Adipose tissue (tissue), 3 donors: ENCODE measurements around the gene RPE65. TPM values are rescaled to one million over a fixed set of nuclear protein-coding genes. Genes with fewer than 3 reads are reported as not detected.
"Not testable (repeated sequence)": the region's sequence is repeated elsewhere in the genome, so short reads cannot be mapped to it uniquely, and the experiment has no call there.

ENCODE experiments used
- H3K27ac ChIP-seq: one replicate; pipeline ENCODE4 v1.5.1; 2013; ENCODE audit warnings: low read depth, low read length
- WGBS, 3 donors: extraction: QIAGEN DNeasy Blood & Tissue Kit; methylation state at CpG; one replicate each; pipeline ENCODE4 v1.1.7; 2013; 5-methylcytosine and 5-hydroxymethylcytosine counted together
- polyA plus RNA-seq, 3 donors: library from polyadenylated mRNA; stranded (reverse); fragments of 200-250 nt; gene quantifications; one replicate each; pipeline ENCODE4 v1.2.3, GENCODE V29; 2013
- donor health status: healthy with polysubstance abuse.
- donor health status: Bipolar disorder and iron deficiency.
- donor health status: healthy.

Gene RPE65
- polyA plus RNA-seq, 3 donors = not detected

DNA sequence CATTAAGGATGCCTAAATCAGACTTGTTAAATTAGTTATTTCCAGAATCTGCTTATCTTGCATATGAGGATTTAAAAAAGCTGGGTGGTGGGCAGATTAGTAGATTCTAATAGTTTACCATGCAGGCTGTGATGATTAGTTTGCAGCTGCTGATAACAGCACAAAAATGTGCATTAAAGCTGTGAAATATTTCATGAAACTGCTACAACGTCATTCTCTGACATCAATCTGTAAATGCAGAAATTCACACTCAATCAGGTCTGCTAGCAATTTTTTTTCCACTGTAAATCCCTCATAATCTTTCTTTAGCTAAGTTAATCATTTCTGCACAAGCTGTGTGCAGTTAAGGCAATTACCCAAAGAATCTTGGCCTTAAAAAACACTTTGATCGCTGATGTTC, 9.3 kb upstream of the RPE65 start:
- 57 to 90% (median 85%) methylated on average over 2 of the region's 2 CpGs for WGBS, 3 donors
- no peak overlapping the region for H3K27ac ChIP-seq

DNA sequence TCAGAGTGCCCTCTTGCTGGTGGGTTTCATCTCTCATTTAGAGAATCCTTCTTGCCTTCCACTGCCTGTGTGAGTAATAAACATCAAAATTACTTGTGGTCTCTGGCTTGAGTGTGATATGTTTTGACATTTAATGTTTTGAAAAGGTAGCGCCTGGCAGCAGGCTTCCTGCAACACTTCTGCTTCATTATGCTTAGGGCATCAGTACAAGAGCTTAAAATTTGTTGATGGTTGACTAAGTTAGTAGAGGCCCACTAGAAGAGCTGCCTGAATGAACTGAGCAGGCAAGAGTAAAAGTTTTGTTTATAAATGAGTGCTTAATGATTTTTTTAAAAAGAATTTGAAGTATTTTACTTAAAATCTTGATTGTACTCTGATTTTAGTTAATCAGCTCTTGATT, 6.4 kb upstream of the RPE65 start:
- WGBS, 3 donors = 84 to 92% (median 86%) methylated on average over 1 of the region's 1 CpG
- H3K27ac ChIP-seq = no peak overlapping the region

GRCh38 chr1:68454534-68454933, 4.8 kb upstream of the RPE65 start:
- no peak overlapping the region for H3K27ac ChIP-seq
- 74 to 85% (median 79%) methylated on average over 2 of the region's 2 CpGs for WGBS, 3 donors

GRCh38 chr1:68453060-68453670, 3.4 kb upstream of the RPE65 start:
- H3K27ac ChIP-seq = no peak overlapping the region
- WGBS, 3 donors = 90 to 91% (median 91%) methylated on average over 8 of the region's 8 CpGs

- H3K27ac ChIP-seq = no peak overlapping the region
- WGBS, 3 donors = 78 to 82% (median 79%) methylated on average over 7 of the region's 7 CpGs
These were observed 1.4 kb downstream of the RPE65 start for GRCh38 chr1:68448365-68448764.

DNA sequence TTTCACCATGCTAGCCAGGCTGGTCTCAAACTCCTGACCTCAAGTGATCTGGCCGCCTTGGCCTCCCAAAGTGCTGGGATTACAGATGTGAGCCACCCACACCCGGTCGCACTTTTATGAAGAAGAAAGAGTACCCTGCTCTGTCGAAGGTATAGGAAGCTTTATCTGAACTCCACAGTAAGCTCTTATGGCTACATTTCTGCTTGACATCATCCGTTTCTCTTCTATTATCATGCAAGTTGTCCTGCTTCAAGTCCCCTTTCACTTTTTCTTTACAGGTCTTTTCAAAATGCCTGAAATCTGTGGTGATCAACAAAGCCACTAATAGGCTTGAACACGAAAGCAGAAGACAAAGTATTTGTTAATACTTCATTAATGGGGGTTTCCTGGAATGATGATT, 4.0 kb downstream of the RPE65 start:
- WGBS, 3 donors = 80 to 91% (median 88%) methylated on average over 6 of the region's 6 CpGs
- H3K27ac ChIP-seq = no peak overlapping the region

DNA sequence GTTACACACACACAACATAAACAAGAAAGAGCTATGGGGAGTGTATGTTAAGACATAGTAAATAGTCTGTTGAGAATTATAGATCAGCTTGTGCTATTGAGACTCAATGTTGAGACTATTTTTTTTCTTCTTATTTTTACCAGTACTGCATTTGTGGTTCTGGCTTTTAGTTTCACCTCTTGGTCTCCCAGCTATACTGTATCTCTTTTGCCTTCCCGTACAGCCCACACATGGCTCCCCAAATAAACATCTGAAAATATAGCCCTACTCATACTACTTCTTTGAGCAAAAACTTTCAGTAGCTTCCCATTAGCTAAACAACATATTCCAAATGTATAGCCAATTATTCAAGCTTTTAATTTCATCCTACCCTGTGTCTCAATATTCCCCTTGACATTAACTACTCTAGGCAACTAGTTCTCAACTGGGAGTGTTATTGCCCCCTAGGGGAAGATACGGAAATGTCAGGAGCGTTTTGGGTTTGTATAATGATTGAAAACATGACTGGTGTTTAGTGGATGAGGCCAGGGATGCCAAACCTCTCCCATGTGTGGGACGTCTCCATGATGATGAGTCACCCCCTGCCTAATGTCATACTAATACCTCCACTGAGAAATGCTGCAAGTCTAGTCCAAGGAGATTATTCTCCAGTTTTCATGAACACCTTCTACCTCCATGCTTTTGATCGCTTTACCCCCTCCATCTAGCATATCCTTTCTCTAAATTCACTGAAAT, 6.8 kb downstream of the RPE65 start:
- WGBS, 3 donors = 38 to 39% (median 38%) methylated on average over 5 of the region's 5 CpGs

GRCh38 chr1:68442006-68442405, 7.7 kb downstream of the RPE65 start:
- no peak overlapping the region for H3K27ac ChIP-seq
- 81 to 83% (median 82%) methylated on average over 4 of the region's 4 CpGs for WGBS, 3 donors

More for the DNA sequence above, 6.8 kb downstream of the RPE65 start:
- no peak overlapping the region for H3K27ac ChIP-seq

DNA sequence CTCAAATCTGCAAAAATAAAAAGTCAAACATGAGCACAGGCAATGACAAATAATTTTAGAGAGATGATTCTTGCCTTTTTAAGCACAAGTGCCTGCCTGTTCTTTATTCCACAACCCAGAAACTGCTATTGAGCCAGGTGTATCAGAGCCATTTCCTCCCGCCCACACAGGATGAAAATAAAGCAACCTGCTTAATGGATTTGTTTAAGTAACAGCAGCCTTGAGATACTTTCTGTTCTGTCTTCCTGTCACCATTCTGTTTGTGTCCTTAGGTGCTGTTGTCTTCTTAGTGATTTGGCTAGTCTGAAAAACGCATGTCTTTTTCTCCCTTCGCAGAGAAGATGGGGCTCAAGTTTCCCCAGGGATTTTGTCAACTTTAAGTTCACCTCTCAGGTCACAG, 11.4 kb downstream of the RPE65 start:
- no peak overlapping the region for H3K27ac ChIP-seq
- WGBS, 3 donors = 41 to 81% (median 71%) methylated on average over 3 of the region's 3 CpGs

DNA sequence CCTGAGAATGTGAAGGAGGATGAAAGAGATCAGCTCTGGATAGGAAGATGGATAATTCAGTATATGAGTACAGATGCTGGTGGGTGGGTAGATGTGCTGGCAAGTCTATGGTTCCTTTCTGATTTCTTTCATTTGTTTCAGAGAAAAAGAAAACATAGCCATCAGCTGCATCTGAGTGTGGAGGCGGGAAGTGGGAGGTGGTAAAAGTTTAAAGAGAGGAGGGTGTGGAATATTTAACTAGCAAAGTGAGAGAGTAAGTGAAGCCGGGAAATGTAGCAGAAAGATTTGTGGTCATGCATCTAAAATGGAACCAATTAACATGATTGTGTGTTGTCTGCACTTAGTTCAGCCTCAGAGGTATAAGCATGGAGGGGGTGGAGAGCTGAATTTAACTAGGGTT, 16.4 kb downstream of the RPE65 start:
- H3K27ac ChIP-seq = no peak overlapping the region
- WGBS, 3 donors = 63 to 77% (median 69%) methylated on average over 2 of the region's 2 CpGs

GRCh38 chr1:68431076-68431475, 18.7 kb downstream of the RPE65 start:
- WGBS, 3 donors = 33 to 73% (median 70%) methylated on average over 3 of the region's 3 CpGs
- H3K27ac ChIP-seq = no peak overlapping the region

GRCh38 chr1:68429233-68429808, 20.4 kb downstream of the RPE65 start:
- no peak overlapping the region for H3K27ac ChIP-seq
- WGBS, 3 donors = 62 to 88% (median 73%) methylated on average over 4 of the region's 4 CpGs

DNA sequence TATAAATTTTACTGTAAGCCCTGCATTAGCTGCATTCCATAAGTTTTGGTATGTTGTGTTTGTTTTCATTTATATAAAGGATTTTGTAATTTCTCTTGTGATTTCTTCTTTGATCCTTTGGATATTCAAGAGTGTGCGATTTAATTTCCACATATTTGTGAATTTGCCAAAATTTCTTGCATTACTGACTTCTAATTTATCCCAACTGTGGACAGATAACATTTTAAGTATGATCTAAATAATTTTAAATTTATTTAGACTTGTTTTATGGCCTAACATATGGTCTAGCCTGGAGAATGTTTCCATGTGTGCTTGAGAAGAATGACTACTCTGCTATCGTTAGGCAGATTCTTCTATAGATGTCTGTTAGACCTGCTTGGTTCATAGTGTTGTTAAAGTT, 23.2 kb downstream of the RPE65 start:
- H3K27ac ChIP-seq = no peak overlapping the region
- WGBS, 3 donors = 79 to 93% (median 83%) methylated on average over 2 of the region's 2 CpGs

DNA sequence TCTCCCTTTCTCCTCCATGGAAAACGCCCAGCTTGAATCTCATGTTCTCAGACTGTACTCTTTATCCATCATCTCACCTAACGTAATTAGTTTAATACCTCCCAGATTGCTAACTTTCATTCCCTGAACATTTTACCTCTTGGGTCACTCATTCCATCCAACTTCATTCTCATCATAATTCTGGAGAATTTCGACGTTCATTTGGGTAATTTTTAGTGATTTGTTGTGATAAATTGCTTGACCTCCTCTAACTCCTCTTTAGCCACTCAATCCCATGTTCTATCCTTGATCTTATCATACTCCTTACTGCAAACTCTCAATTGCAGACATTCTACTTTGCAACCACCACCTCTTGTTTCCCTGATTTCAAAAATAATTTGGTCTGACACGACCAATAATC, 28.4 kb downstream of the RPE65 start:
- no peak overlapping the region for H3K27ac ChIP-seq
- 77 to 88% (median 87%) methylated on average over 5 of the region's 5 CpGs for WGBS, 3 donors

- WGBS, 3 donors = 58 to 84% (median 79%) methylated on average over 2 of the region's 2 CpGs
- no peak overlapping the region for H3K27ac ChIP-seq
These were observed 40.3 kb downstream of the RPE65 start for GRCh38 chr1:68409426-68409825.

- WGBS, 3 donors = 57 to 74% (median 67%) methylated on average over 4 of the region's 4 CpGs
- H3K27ac ChIP-seq = no peak overlapping the region
These were observed 48.2 kb downstream of the RPE65 start for GRCh38 chr1:68401506-68401905.

DNA sequence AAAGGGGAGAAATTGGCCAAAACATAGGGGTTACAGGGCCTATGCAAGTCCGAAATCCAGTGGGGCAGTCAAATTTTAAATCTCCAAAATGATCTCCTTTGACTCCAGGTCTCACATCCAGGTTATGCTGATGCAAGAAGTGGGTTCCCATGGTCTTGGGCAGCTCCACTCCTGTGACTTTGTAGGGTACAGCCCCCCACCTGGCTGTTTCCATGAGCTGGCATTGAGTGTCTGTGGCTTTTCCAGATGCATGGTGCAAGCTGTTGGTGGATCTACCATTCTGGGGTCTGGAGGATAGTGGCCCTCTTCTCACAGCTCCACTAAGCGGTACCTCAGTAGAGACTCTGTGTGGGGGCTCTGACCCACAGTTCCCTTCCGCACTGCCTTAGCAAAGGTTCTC, 54.2 kb downstream of the RPE65 start:
- not testable (repeated sequence) for H3K27ac ChIP-seq
- WGBS, 3 donors = 86 to 97% (median 93%) methylated on average over 3 of the region's 3 CpGs

DNA sequence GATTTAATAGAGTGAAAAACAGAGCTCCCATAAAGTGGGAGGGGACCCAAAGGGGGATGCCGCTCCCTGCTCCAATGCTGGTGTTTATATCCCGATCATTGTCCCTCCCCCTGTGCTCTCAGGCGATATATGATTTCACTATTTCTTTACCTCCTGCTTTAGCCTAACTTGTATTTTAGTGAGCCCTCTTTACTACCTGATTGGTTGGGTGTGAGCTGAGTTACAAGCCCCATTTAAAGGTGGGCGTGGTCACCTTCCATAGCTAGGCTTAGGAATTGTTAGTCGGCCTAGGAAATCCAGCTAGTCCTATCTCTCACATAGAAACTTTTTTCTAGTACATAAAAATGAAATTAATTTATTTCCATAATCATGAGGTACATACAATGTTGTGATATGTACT, 57.3 kb downstream of the RPE65 start:
- WGBS, 3 donors = 85 to 91% (median 88%) methylated on average over 5 of the region's 5 CpGs
- not testable (repeated sequence) for H3K27ac ChIP-seq

- 80 to 94% (median 93%) methylated on average over 9 of the region's 10 CpGs for WGBS, 3 donors
- H3K27ac ChIP-seq = not testable (repeated sequence)
These were observed 63.8 kb downstream of the RPE65 start for GRCh38 chr1:68385798-68386524.
